H9 (cell line): Measurements from ENCODE around the gene SYCN. TPM values are rescaled to one million over a fixed set of nuclear protein-coding genes. Genes with fewer than 3 reads are reported as not detected.

Source experiments
- DNase-seq: peaks from one replicate; pipeline ENCODE4 v3.0.0-alpha.2; 2017
- H2AFZ ChIP-seq: one replicate; pipeline ENCODE4 v1.6.1; 2013; ENCODE audit warnings: mild to moderate bottlenecking, low read length, control low read depth, moderate library complexity
- H2AK5ac ChIP-seq: 2 replicates; pipeline ENCODE4 v1.6.1; 2013; ENCODE audit warnings: low read length, control low read depth, mixed read lengths; ENCODE audit not compliant: insufficient read length
- H2BK120ac ChIP-seq: one replicate; pipeline ENCODE4 v1.6.1; 2013; ENCODE audit warnings: low read depth, mild to moderate bottlenecking, low read length, control low read depth, inconsistent platforms; ENCODE audit not compliant: poor library complexity, severe bottlenecking
- H2BK12ac ChIP-seq: 2 replicates; pipeline ENCODE4 v1.6.1; 2013; ENCODE audit warnings: low read length, control low read depth, mixed read lengths, low read depth; ENCODE audit not compliant: insufficient read length
- H2BK15ac ChIP-seq: 2 replicates; pipeline ENCODE4 v1.6.1; 2013; ENCODE audit warnings: low read depth, low read length, control low read depth
- H2BK20ac ChIP-seq: one replicate; pipeline ENCODE4 v1.6.1; 2013; ENCODE audit warnings: low read depth, mild to moderate bottlenecking, low read length, control low read depth, inconsistent platforms; ENCODE audit not compliant: poor library complexity, severe bottlenecking
- H2BK5ac ChIP-seq: 2 replicates; pipeline ENCODE4 v1.6.1; 2013; ENCODE audit warnings: low read length, control low read depth, mixed read lengths; ENCODE audit not compliant: insufficient read length
- H3K14ac ChIP-seq: 2 replicates; pipeline ENCODE4 v1.6.1; 2013; ENCODE audit warnings: low read length, control low read depth; ENCODE audit not compliant: insufficient read depth
- H3K18ac ChIP-seq: 2 replicates; pipeline ENCODE4 v1.6.1; 2013; ENCODE audit warnings: low read depth, mild to moderate bottlenecking, mixed read lengths, low read length, control low read depth; ENCODE audit not compliant: insufficient read length
- H3K23ac ChIP-seq: 2 replicates; pipeline ENCODE4 v1.6.1; 2013; ENCODE audit warnings: low read length, control low read depth, mixed read lengths, low read depth; ENCODE audit not compliant: insufficient read length
- H3K23me2 ChIP-seq: 2 replicates; pipeline ENCODE4 v1.6.1; 2013; ENCODE audit warnings: low read depth, mild to moderate bottlenecking, mixed read lengths, low read length, control low read depth; ENCODE audit not compliant: insufficient read length, poor library complexity, severe bottlenecking
- H3K27ac ChIP-seq: 2 replicates; pipeline ENCODE4 v1.5.1; 2013; ENCODE audit warnings: low read length, control low read depth, mixed read lengths, low read depth; ENCODE audit not compliant: insufficient read length
- H3K27me3 ChIP-seq: 2 replicates; pipeline ENCODE4 v1.6.1; 2013; ENCODE audit warnings: low read length, control low read depth, inconsistent platforms; ENCODE audit not compliant: insufficient read depth
- H3K4ac ChIP-seq: 2 replicates; pipeline ENCODE4 v1.6.1; 2013; ENCODE audit warnings: low read depth, mild to moderate bottlenecking, control low read depth, inconsistent platforms, low read length, moderate library complexity
- H3K4me1 ChIP-seq: 2 replicates; pipeline ENCODE4 v1.6.1; 2013; ENCODE audit warnings: low read length, control low read depth, inconsistent platforms; ENCODE audit not compliant: insufficient read depth
- H3K4me2 ChIP-seq: 2 replicates; pipeline ENCODE4 v1.6.1; 2013; ENCODE audit warnings: low read length, control low read depth, mixed read lengths; ENCODE audit not compliant: insufficient read length, insufficient read depth
- H3K56ac ChIP-seq: 2 replicates; pipeline ENCODE4 v1.6.1; 2013; ENCODE audit warnings: low read depth, mild to moderate bottlenecking, mixed read lengths, low read length, control low read depth; ENCODE audit not compliant: insufficient read length
- H3K79me1 ChIP-seq: 2 replicates; pipeline ENCODE4 v1.6.1; 2013; ENCODE audit warnings: low read depth, mild to moderate bottlenecking, moderate library complexity, low read length, control low read depth, inconsistent platforms; ENCODE audit not compliant: insufficient read depth, poor library complexity, severe bottlenecking
- H3K79me2 ChIP-seq: 2 replicates; pipeline ENCODE4 v1.6.1; 2013; ENCODE audit warnings: low read length, control low read depth, inconsistent platforms; ENCODE audit not compliant: insufficient read depth
- H3K9ac ChIP-seq: 2 replicates; pipeline ENCODE4 v1.6.1; 2013; ENCODE audit warnings: low read length, control low read depth, mixed read lengths; ENCODE audit not compliant: insufficient read length; ENCODE audit errors: extremely low read depth
- H3K9me3 ChIP-seq: one replicate; pipeline ENCODE4 v1.6.1; 2013; ENCODE audit warnings: low read depth, low read length, inconsistent platforms; ENCODE audit not compliant: control insufficient read depth
- H3T11ph ChIP-seq: one replicate; pipeline ENCODE4 v1.6.1; 2013; ENCODE audit warnings: mild to moderate bottlenecking, low read length, control low read depth, inconsistent platforms
- H4K20me1 ChIP-seq: one replicate; pipeline ENCODE4 v1.6.1; 2013; ENCODE audit not compliant: control insufficient read depth, insufficient read length, insufficient read depth
- H4K5ac ChIP-seq: 2 replicates; pipeline ENCODE4 v1.6.1; 2013; ENCODE audit warnings: low read depth, mild to moderate bottlenecking, mixed read lengths, low read length, control low read depth; ENCODE audit not compliant: insufficient read length
- H4K8ac ChIP-seq: replicated peaks from 2 replicates; pipeline ENCODE4 v1.6.1; 2013; ENCODE audit warnings: low read length, control low read depth, mixed read lengths, low read depth; ENCODE audit not compliant: insufficient read length
- H4K91ac ChIP-seq: 2 replicates; pipeline ENCODE4 v1.6.1; 2013; ENCODE audit warnings: low read depth, mild to moderate bottlenecking, moderate library complexity, mixed read lengths, low read length, control low read depth; ENCODE audit not compliant: insufficient read length
- H3K27ac Mint-ChIP-seq, 3 experiments: 2 replicates in 2 of 3; 3 replicates in 1 of 3; pipeline ENCODE4 v1.8.0; 2020 to 2021; ENCODE audit warnings: mixed read lengths in 3 of 3, mild to moderate bottlenecking in 1 of 3, moderate library complexity in 1 of 3
- H3K27me3 Mint-ChIP-seq: 2 replicates; pipeline ENCODE4 v1.8.0; 2021; ENCODE audit warnings: low read depth, mild to moderate bottlenecking, moderate library complexity, mixed read lengths
- H3K36me3 Mint-ChIP-seq, 3 experiments: 2 replicates in 2 of 3; 3 replicates in 1 of 3; pipeline ENCODE4 v1.8.0; 2020 to 2021; ENCODE audit warnings: low read depth in 3 of 3, mixed read lengths in 3 of 3; ENCODE audit not compliant: insufficient read depth in 1 of 3
- H3K4me1 Mint-ChIP-seq, 2 experiments: 2 replicates each; pipeline ENCODE4 v1.8.0; 2020; ENCODE audit warnings: mixed read lengths in 2 of 2
- H3K4me3 Mint-ChIP-seq, 2 experiments: 2 replicates in 1 of 2; 3 replicates in 1 of 2; pipeline ENCODE4 v1.8.0; 2020 to 2021; ENCODE audit warnings: mild to moderate bottlenecking in 2 of 2, mixed read lengths in 2 of 2, moderate library complexity in 1 of 2
- H3K9me3 Mint-ChIP-seq, 2 experiments: 2 replicates in 1 of 2; 3 replicates in 1 of 2; pipeline ENCODE4 v1.8.0; 2020; ENCODE audit warnings: mild to moderate bottlenecking in 2 of 2, mixed read lengths in 2 of 2, moderate library complexity in 1 of 2
- WGBS: extraction: QIAGEN DNeasy Blood & Tissue Kit; methylation state at CpG from one replicate; pipeline ENCODE4 v1.1.7; 2013; ENCODE audit warnings: missing lambda C conversion rate, low lambda C conversion rate, mixed read lengths; ENCODE audit not compliant: insufficient read length; ENCODE audit errors: extremely low coverage; 5-methylcytosine and 5-hydroxymethylcytosine counted together
- total RNA-seq: library from RNA; stranded (reverse); gene quantifications from 2 replicates; pipeline ENCODE4 v1.2.1, GENCODE V29; 2021
- TF ChIP-seq, protein P1 (sequence below): fragments of 200-600 bp; sonication (generic); conservative IDR thresholded peaks from 3 replicates; pipeline ENCODE4 v1.8.0; 2021; ENCODE audit warnings: antibody characterized with exemption, mild to moderate bottlenecking

SYCN gene
- total RNA-seq, 1 experiment from 2014 or later = not detected

DNA sequence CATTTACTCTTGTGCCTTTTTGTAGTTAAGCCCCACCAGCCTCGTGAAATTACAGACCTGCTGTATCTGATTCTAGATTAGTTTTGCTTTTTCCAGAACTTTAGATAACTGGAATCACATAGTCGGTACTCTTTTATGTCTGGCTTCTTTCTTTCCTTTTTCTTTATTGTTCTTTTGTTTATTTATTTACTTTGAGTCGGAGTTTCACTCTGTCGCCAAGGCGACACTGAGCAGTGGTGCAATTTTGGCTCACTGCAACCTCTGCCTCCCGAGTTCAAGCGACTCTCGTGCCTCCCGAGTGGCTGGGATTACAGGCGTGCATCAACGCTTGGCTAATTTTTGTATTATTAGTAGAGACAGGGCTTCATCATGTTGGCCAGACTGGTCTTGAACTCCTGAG is 13.3 kb downstream of the SYCN start:
- no peak overlapping the region for H3K9ac ChIP-seq
- no peaks in the 10 kb centered on the region for H3K23me2 ChIP-seq
- no peaks in the 10 kb centered on the region; a peak in 1 of 5 replicates for H3K9me3 Mint-ChIP-seq
- no peak overlapping the region for H4K5ac ChIP-seq
- no peak overlapping the region for H3K23ac ChIP-seq
- H2BK15ac ChIP-seq = no peak overlapping the region
- no peak overlapping the region for H2BK5ac ChIP-seq
- H3K27me3 ChIP-seq = no peaks in the 10 kb centered on the region
- no peak overlapping the region for H4K8ac ChIP-seq
- H2BK20ac ChIP-seq = no peak overlapping the region
- no peaks in the 10 kb centered on the region for H3K9me3 ChIP-seq
- H3K4ac ChIP-seq = no peak overlapping the region
- no peak overlapping the region for H2AK5ac ChIP-seq
- H4K91ac ChIP-seq = no peak overlapping the region
- DNase-seq = no peak
- no peak overlapping the region for H3K4me3 Mint-ChIP-seq
- H3K27ac Mint-ChIP-seq = no peak overlapping the region
- H2BK120ac ChIP-seq = no peak overlapping the region
- no peaks in the 10 kb centered on the region for H3K79me2 ChIP-seq
- peaks cover 32% of the 10 kb centered on the region for H3K27me3 Mint-ChIP-seq
- H3K27ac ChIP-seq = no peak overlapping the region
- no peak overlapping the region for H3K56ac ChIP-seq
- no peak overlapping the region for H2AFZ ChIP-seq
- no peaks in the 10 kb centered on the region for H4K20me1 ChIP-seq
- no CpG with 5 or more reads among the region's 11 CpGs for WGBS
- no peak overlapping the region for H3K14ac ChIP-seq
- TF ChIP-seq, protein P1, sequence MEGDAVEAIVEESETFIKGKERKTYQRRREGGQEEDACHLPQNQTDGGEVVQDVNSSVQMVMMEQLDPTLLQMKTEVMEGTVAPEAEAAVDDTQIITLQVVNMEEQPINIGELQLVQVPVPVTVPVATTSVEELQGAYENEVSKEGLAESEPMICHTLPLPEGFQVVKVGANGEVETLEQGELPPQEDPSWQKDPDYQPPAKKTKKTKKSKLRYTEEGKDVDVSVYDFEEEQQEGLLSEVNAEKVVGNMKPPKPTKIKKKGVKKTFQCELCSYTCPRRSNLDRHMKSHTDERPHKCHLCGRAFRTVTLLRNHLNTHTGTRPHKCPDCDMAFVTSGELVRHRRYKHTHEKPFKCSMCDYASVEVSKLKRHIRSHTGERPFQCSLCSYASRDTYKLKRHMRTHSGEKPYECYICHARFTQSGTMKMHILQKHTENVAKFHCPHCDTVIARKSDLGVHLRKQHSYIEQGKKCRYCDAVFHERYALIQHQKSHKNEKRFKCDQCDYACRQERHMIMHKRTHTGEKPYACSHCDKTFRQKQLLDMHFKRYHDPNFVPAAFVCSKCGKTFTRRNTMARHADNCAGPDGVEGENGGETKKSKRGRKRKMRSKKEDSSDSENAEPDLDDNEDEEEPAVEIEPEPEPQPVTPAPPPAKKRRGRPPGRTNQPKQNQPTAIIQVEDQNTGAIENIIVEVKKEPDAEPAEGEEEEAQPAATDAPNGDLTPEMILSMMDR = no peak
- no peaks in the 10 kb centered on the region for H3K36me3 Mint-ChIP-seq
- no peaks in the 10 kb centered on the region for H3K79me1 ChIP-seq
- no peak overlapping the region for H2BK12ac ChIP-seq
- no peaks in the 10 kb centered on the region for H3K4me1 ChIP-seq
- H3T11ph ChIP-seq = no peak overlapping the region
- no peak overlapping the region for H3K18ac ChIP-seq
- peaks cover 8 to 32% of the 10 kb centered on the region in 2 experiments for H3K4me1 Mint-ChIP-seq
- H3K4me2 ChIP-seq = no peak overlapping the region
